Small intestine (tissue), 7 donors: ENCODE data around the gene GPX3. TPM values are rescaled to one million over a fixed set of nuclear protein-coding genes. Genes with fewer than 3 reads are reported as not detected.

ENCODE experiments used
- DNase-seq, 2 donors: peaks; one replicate each; pipeline versions ENCODE4 v3.0.0 to v3.0.0-alpha.2; 2013
- FAIRE-seq: peaks from 2 replicates; lab custom pipeline; 2012; peaks lifted over from hg19 to GRCh38; lab: Jason Lieb, UNC
- H3K27ac ChIP-seq, 3 donors: one replicate each; pipeline ENCODE4 v1.5.1; 2013; ENCODE audit warnings: low read length in 2 of 3, mild to moderate bottlenecking in 2 of 3, control low read depth in 1 of 3, inconsistent platforms in 1 of 3, low read depth in 1 of 3, moderate library complexity in 1 of 3
- H3K27me3 ChIP-seq, 3 donors: one replicate each; pipeline ENCODE4 v1.6.1; 2013; ENCODE audit warnings: low read length in 3 of 3, inconsistent platforms in 1 of 3; ENCODE audit not compliant: control insufficient read depth in 3 of 3, insufficient read depth in 3 of 3
- H3K36me3 ChIP-seq, 3 donors: one replicate each; pipeline ENCODE4 v1.6.1; 2013; ENCODE audit warnings: low read length in 3 of 3, inconsistent platforms in 1 of 3, low read depth in 1 of 3, mild to moderate bottlenecking in 1 of 3, moderate library complexity in 1 of 3; ENCODE audit not compliant: control insufficient read depth in 3 of 3, insufficient read depth in 2 of 3
- H3K4me1 ChIP-seq, 3 donors: one replicate each; pipeline ENCODE4 v1.6.1; 2013; ENCODE audit warnings: low read length in 2 of 3, inconsistent platforms in 1 of 3, low read depth in 1 of 3, mild to moderate bottlenecking in 1 of 3, moderate library complexity in 1 of 3; ENCODE audit not compliant: control insufficient read depth in 3 of 3, insufficient read depth in 2 of 3
- H3K4me3 ChIP-seq, 3 donors: one replicate each; pipeline ENCODE4 v1.5.1; 2013; ENCODE audit warnings: low read length in 3 of 3, control low read depth in 1 of 3, inconsistent platforms in 1 of 3, low read depth in 1 of 3, mild to moderate bottlenecking in 1 of 3, moderate library complexity in 1 of 3
- H3K9me3 ChIP-seq, 2 donors: one replicate each; pipeline ENCODE4 v1.6.1; 2013; ENCODE audit warnings: low read depth in 1 of 2, low read length in 1 of 2; ENCODE audit not compliant: control insufficient read depth in 2 of 2, insufficient read depth in 1 of 2
- WGBS, 3 donors: extraction: QIAGEN DNeasy Blood & Tissue Kit; methylation state at CpG; one replicate each; pipeline ENCODE4 v1.1.7; 2013; 5-methylcytosine and 5-hydroxymethylcytosine counted together
- polyA plus RNA-seq, 4 donors: library from polyadenylated mRNA; stranded (reverse) in 3 of 4; unstranded in 1 of 4; fragments of 200-250 nt in 3 of 4; fragments of 120-200 nt in 1 of 4; gene quantifications; one replicate each; pipeline versions ENCODE4 v1.2.1 to v1.2.3, GENCODE V29; 2013
- donor health status: healthy with polysubstance abuse.
- donor health status: control.
- donor health status: control.
- donor health status: Bipolar disorder and iron deficiency.
- donor health status: healthy.

The GPX3 gene
- polyA plus RNA-seq, 4 donors, result 19.9 to 1,014 (median 112) TPM

DNA sequence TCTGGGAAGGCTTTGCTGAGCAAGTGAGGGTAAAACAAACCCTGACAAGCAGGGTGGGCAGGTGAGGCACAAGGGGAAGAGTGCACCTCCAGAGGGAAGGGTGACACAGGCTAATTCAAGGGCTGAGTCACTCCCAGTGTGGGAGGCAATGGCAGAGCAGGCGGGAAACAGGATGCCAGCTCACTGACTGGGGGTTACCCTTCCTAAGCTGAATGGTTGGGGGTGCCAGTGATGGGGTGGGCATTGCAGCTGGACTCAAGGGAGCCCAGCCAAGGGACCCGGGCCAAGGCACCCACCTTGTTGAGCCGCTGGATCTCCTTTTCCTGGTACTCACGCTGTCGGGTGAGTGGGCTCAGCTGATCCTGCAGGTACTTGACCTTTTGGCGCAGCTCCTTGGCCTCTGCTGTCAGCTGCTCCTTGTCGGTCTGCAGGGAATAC, 18.4 kb downstream of the GPX3 start:
- H3K27me3 ChIP-seq, result no peaks in the 10 kb centered on the region
- H3K36me3 ChIP-seq, result peaks cover 43 to 89% (median 48%) of the 10 kb centered on the region in 3 donors
- peak overlapping the region in 1 of 3 donors; percentile 65 for H3K27ac ChIP-seq
- DNase-seq, result no peak
- no peak overlapping the region for H3K4me3 ChIP-seq
- no peaks in the 10 kb centered on the region for H3K9me3 ChIP-seq
- 77 to 86% (median 82%) methylated on average over 7 of the region's 7 CpGs for WGBS, 3 donors
- FAIRE-seq, result no peak
- H3K4me1 ChIP-seq, result peaks cover 0 to 6% (median 0%) of the 10 kb centered on the region in 3 donors

- H3K9me3 ChIP-seq, result no peaks in the 10 kb centered on the region
- FAIRE-seq, result no peak
- peak overlapping the region in 1 of 3 donors; percentile 64 for H3K27ac ChIP-seq
- no peaks in the 10 kb centered on the region for H3K27me3 ChIP-seq
- no peak for DNase-seq
- H3K36me3 ChIP-seq, result peaks cover 43 to 84% (median 43%) of the 10 kb centered on the region in 3 donors
- H3K4me1 ChIP-seq, result peaks cover 0 to 6% (median 0%) of the 10 kb centered on the region in 3 donors
- H3K4me3 ChIP-seq, result no peak overlapping the region
- WGBS, 3 donors, result 87 to 93% (median 88%) methylated on average over 9 of the region's 9 CpGs
Observed at GRCh38 chr5:151039665-151040064, 19.3 kb downstream of the GPX3 start.

DNA sequence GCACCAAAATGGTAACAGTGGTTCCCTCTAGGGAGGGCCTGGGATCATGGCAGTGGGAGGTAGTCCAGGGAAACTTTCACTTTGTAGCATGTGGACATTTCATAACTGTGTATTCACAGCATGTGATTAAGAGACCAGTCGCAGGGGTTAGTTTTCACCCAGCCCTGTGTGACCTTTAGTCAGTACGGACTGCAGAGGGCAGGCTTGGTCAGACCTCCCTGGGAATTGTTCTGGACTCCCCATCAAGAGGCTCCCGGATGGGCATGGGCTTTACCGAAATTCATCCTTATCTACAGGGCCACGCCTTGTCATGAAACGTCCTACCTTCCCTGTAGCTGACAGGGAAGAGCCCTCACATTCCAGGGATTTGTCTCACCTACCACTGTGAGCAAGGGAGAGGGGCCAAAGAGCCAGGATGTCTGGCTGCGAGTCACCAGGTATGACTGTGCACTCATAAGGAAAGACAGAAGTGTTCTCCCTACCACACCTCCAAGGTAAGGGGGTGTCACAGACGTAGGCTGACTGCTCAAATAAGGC, 19.9 kb downstream of the GPX3 start:
- WGBS, 3 donors, result 52 to 68% (median 67%) methylated on average over 8 of the region's 8 CpGs
- no peak for FAIRE-seq
- peak overlapping the region in 1 of 3 donors; percentile 64 for H3K27ac ChIP-seq

GRCh38 chr5:151041577-151042268, 21.3 kb downstream of the GPX3 start:
- Histone ChIP-seq H3K4me1 (peaks cover 0 to 6% (median 0%) of the 10 kb centered on the region in 3 donors), H3K36me3 (peaks cover 38 to 81% (median 38%) of the 10 kb centered on the region in 3 donors), H3K9me3 (no peaks in the 10 kb centered on the region), H3K27ac (no peak overlapping the region), H3K27me3 (no peaks in the 10 kb centered on the region), H3K4me3 (no peak overlapping the region)
- 87 to 90% (median 89%) methylated on average over 11 of the region's 11 CpGs for WGBS, 3 donors
- FAIRE-seq (no peak), DNase-seq (no peak)

More for the DNA sequence above, 19.9 kb downstream of the GPX3 start:
- DNase-seq, result peak in 1 of 2 donors; percentile 42
- no peaks in the 10 kb centered on the region for H3K27me3 ChIP-seq
- H3K36me3 ChIP-seq, result peaks cover 42 to 84% (median 44%) of the 10 kb centered on the region in 3 donors
- H3K9me3 ChIP-seq, result no peaks in the 10 kb centered on the region
- no peak overlapping the region for H3K4me3 ChIP-seq
- peaks cover 0 to 6% (median 0%) of the 10 kb centered on the region in 3 donors for H3K4me1 ChIP-seq

DNA sequence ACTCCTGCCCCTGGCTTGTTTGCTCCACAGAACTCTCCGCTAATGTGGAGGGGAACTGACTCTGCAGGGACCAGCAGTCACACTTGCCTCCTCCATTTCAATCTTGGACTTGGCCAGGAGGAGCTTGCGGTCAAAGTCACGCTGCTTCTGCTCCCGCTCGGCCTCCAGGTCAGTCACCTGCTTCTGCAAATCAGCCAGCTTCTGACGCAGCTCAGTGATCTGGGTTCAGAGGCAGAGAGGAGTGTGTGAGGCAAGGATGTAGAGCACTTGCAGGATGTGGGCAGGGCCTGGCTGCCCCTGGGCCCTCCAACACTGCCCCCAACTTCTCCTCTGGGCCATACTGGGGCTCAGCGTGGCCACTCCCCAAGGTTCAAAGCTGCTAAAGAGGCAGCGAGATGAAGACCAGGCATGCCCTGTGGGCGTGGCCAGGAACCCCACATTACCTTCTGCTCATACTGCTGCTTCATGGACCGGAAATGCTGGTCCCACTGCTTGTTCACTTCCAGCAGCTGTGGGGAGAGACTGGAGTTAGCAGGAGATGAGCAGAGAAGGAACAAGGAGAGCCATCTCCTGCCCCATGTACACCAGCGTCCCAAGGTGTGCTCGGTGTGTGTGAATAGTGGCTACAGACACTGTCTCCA, 22.2 kb downstream of the GPX3 start:
- 94 to 96% (median 95%) methylated on average over 12 of the region's 12 CpGs for WGBS, 3 donors
- Histone ChIP-seq H3K27ac (peak overlapping the region in 1 of 3 donors; percentile 5), H3K36me3 (peaks cover 33 to 76% (median 43%) of the 10 kb centered on the region in 3 donors), H3K4me1 (peaks cover 0 to 6% (median 0%) of the 10 kb centered on the region in 3 donors), H3K4me3 (no peak overlapping the region), H3K9me3 (no peaks in the 10 kb centered on the region), H3K27me3 (no peaks in the 10 kb centered on the region)
- DNase-seq, result no peak
- no peak for FAIRE-seq

- Histone ChIP-seq H3K4me3 (no peak overlapping the region), H3K36me3 (peaks cover 20 to 70% (median 53%) of the 10 kb centered on the region in 3 donors), H3K4me1 (no peaks in the 10 kb centered on the region), H3K27ac (no peak overlapping the region), H3K27me3 (no peaks in the 10 kb centered on the region), H3K9me3 (no peaks in the 10 kb centered on the region)
- WGBS, 3 donors, result 71 to 76% (median 73%) methylated on average over 13 of the region's 13 CpGs
- FAIRE-seq (no peak), DNase-seq (peak in 1 of 2 donors; percentile 48)
Observed at GRCh38 chr5:151047814-151048425, 27.5 kb downstream of the GPX3 start.

GRCh38 chr5:151048526-151048925, 28.1 kb downstream of the GPX3 start:
- FAIRE-seq, result no peak
- H3K9me3 ChIP-seq, result no peaks in the 10 kb centered on the region
- H3K4me3 ChIP-seq, result no peak overlapping the region
- no peak overlapping the region for H3K27ac ChIP-seq
- DNase-seq, result peak in 1 of 2 donors; percentile 34
- H3K4me1 ChIP-seq, result no peaks in the 10 kb centered on the region
- no peaks in the 10 kb centered on the region for H3K27me3 ChIP-seq
- peaks cover 19 to 71% (median 51%) of the 10 kb centered on the region in 3 donors for H3K36me3 ChIP-seq
- WGBS, 3 donors, result 65 to 69% (median 68%) methylated on average over 7 of the region's 7 CpGs
